PC-9 (cell line): ENCODE data around the gene KIF21B. TPM values are rescaled to one million over a fixed set of nuclear protein-coding genes. Genes with fewer than 3 reads are reported as not detected.

Experiments used
- Bru-seq: library from RNA; stranded (reverse); fragments of 400-500 nt; gene quantifications from one replicate; lab custom pipeline; 2021; lab: Mats Ljungman, UMichigan
- BruChase-seq, 2 experiments: library from RNA; stranded (reverse); fragments of 400-500 nt; gene quantifications; one replicate each; lab custom pipeline; 2021; lab: Mats Ljungman, UMichigan
- BruUV-seq: library from RNA; stranded (reverse); fragments of 400-500 nt; replicated peaks from 2 replicates; lab custom pipeline; 2021; lab: Mats Ljungman, UMichigan
- CTCF ChIA-PET: fragments of 300-600 bp; sonication (Branson Sonifier 250); formaldehyde crosslinking; loops from one replicate; lab custom pipeline; 2022; ENCODE audit warnings: antibody characterized with exemption; lab: Charles Lee
- POLR2A ChIA-PET: fragments of 300-600 bp; sonication (Branson Sonifier 250); formaldehyde crosslinking; loops from one replicate; lab custom pipeline; 2022; ENCODE audit warnings: antibody characterized with exemption; ENCODE audit not compliant: unreplicated experiment; lab: Charles Lee
- DNase-seq, 2 experiments: peaks; one replicate each; pipeline versions ENCODE4 v3.0.0 to v3.0.0-alpha.2; 2015 to 2022; ENCODE audit warnings: mixed read lengths in 1 of 2
- H2AFZ ChIP-seq: fragments of 200-600 bp; sonication (generic); 2 replicates; pipeline ENCODE4 v1.8.1; 2017; ENCODE audit warnings: antibody characterized with exemption
- H3F3A ChIP-seq: fragments of 200-600 bp; sonication (generic); 2 replicates; pipeline ENCODE4 v1.8.1; 2017; ENCODE audit warnings: antibody characterized with exemption, mild to moderate bottlenecking, low read depth; ENCODE audit not compliant: insufficient read depth
- H3K27ac ChIP-seq: fragments of 200-600 bp; sonication (generic); 2 replicates; pipeline ENCODE4 v1.6.1; 2016; ENCODE audit warnings: mixed run types
- H3K27me3 ChIP-seq: fragments of 200-600 bp; sonication (generic); 2 replicates; pipeline ENCODE4 v1.6.1; 2016; ENCODE audit warnings: low read depth, mixed run types; ENCODE audit not compliant: insufficient read depth
- H3K36me3 ChIP-seq: fragments of 200-600 bp; sonication (generic); 2 replicates; pipeline ENCODE4 v1.6.1; 2016; ENCODE audit warnings: low read depth, mixed run types
- H3K4me1 ChIP-seq: fragments of 200-600 bp; sonication (generic); replicated peaks from 2 replicates; pipeline ENCODE4 v1.6.1; 2016; ENCODE audit warnings: mixed run types; ENCODE audit not compliant: insufficient read depth
- H3K4me2 ChIP-seq: fragments of 200-600 bp; sonication (generic); 2 replicates; pipeline ENCODE4 v1.6.1; 2017; ENCODE audit warnings: mixed run types
- H3K4me3 ChIP-seq: fragments of 200-600 bp; sonication (generic); 2 replicates; pipeline ENCODE4 v1.6.1; 2016; ENCODE audit warnings: mixed run types
- H3K79me2 ChIP-seq: fragments of 200-600 bp; sonication (generic); 2 replicates; pipeline ENCODE4 v1.6.1; 2017; ENCODE audit warnings: low read depth, mixed run types
- H3K9me2 ChIP-seq: fragments of 200-600 bp; sonication (generic); 2 replicates; pipeline ENCODE4 v1.8.1; 2017; ENCODE audit warnings: mild to moderate bottlenecking; ENCODE audit not compliant: insufficient read depth
- H3K9me3 ChIP-seq: fragments of 200-600 bp; sonication (generic); 2 replicates; pipeline ENCODE4 v1.8.1; 2016; ENCODE audit warnings: low read depth; ENCODE audit not compliant: insufficient read depth
- H4K20me1 ChIP-seq: fragments of 200-600 bp; sonication (generic); 2 replicates; pipeline ENCODE4 v1.8.1; 2017; ENCODE audit not compliant: insufficient read depth
- EZH2 ChIP-seq: fragments of 200-600 bp; sonication (generic); IDR thresholded peaks from 2 replicates; pipeline ENCODE4 v1.8.0; 2017; ENCODE audit warnings: antibody characterized with exemption, low read depth
- intact Hi-C: fragments of 100-400 bp; cut with micrococcal nuclease; formaldehyde crosslinking; loops from one replicate; pipeline ENCODE4 v1.10.0; 2022; ENCODE audit not compliant: unreplicated experiment
- long read RNA-seq: library from polyadenylated mRNA; stranded (forward); transcript quantifications from one replicate; pipeline ENCODE4 v2.0.0, GENCODE V29; 2022
- total RNA-seq: library from RNA; stranded (reverse); gene quantifications from 2 replicates; pipeline ENCODE4 v1.2.3, GENCODE V29; 2021
- TF ChIP-seq, protein P1 (sequence below): fragments of 200-600 bp; sonication (generic); conservative IDR thresholded peaks from 2 replicates; pipeline ENCODE4 v1.6.1; 2017; ENCODE audit warnings: mixed run types, antibody characterized with exemption, mild to moderate bottlenecking, moderate library complexity

KIF21B gene, protein sequence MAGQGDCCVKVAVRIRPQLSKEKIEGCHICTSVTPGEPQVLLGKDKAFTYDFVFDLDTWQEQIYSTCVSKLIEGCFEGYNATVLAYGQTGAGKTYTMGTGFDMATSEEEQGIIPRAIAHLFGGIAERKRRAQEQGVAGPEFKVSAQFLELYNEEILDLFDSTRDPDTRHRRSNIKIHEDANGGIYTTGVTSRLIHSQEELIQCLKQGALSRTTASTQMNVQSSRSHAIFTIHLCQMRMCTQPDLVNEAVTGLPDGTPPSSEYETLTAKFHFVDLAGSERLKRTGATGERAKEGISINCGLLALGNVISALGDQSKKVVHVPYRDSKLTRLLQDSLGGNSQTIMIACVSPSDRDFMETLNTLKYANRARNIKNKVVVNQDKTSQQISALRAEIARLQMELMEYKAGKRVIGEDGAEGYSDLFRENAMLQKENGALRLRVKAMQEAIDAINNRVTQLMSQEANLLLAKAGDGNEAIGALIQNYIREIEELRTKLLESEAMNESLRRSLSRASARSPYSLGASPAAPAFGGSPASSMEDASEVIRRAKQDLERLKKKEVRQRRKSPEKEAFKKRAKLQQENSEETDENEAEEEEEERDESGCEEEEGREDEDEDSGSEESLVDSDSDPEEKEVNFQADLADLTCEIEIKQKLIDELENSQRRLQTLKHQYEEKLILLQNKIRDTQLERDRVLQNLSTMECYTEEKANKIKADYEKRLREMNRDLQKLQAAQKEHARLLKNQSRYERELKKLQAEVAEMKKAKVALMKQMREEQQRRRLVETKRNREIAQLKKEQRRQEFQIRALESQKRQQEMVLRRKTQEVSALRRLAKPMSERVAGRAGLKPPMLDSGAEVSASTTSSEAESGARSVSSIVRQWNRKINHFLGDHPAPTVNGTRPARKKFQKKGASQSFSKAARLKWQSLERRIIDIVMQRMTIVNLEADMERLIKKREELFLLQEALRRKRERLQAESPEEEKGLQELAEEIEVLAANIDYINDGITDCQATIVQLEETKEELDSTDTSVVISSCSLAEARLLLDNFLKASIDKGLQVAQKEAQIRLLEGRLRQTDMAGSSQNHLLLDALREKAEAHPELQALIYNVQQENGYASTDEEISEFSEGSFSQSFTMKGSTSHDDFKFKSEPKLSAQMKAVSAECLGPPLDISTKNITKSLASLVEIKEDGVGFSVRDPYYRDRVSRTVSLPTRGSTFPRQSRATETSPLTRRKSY (N-terminal part only)
- total RNA-seq = 1.9 and 3.7 TPM in 2 replicates
- Bru-seq, nascent RNA = percentile 33 among the genes with signal in this experiment
- BruChase-seq, experiment 1, labeled RNA remaining after a 2-hour chase = percentile 27 among the genes with signal in this experiment
- BruChase-seq, experiment 2, labeled RNA remaining after a 6-hour chase = percentile 43 among the genes with signal in this experiment
- long read RNA-seq, partial matches to known transcripts = 0 of 3 reads
- long read RNA-seq, other reads (novel, unspliced or antisense) = 3 of 3 reads

DNA sequence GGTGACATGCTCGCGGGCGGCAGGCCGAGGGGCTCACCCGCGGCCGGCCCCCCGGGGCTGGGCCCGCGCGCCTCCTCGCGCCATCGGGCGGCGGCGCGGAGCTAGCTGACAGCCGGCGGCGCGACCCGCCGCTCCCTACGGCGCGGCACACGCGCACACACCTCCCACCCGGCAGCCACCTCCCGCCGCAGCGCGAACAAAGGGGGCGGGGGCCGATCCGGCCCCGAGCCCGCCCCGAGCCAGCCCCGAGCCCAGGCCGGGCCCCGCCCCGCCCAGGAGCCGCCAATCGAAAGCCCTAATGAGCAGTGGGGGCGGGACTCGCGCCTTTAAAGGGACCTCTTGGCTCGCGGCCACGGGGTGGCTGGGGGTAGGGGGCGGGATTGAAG, at the start of gene KIF21B:
Gene KIF21B (minus strand): TSS at position 198 of the 386 bp plus-strand sequence. CDS start 331 bp downstream, outside the sequence.
- H3K27me3 ChIP-seq = no peaks in the 10 kb centered on the region
- H3K4me3 ChIP-seq = peak within 1 kb of the TSS; percentile 58
- H3K9me3 ChIP-seq = no peaks in the 10 kb centered on the region
- TF ChIP-seq EZH2 = no peak
- TF ChIP-seq, protein P1, sequence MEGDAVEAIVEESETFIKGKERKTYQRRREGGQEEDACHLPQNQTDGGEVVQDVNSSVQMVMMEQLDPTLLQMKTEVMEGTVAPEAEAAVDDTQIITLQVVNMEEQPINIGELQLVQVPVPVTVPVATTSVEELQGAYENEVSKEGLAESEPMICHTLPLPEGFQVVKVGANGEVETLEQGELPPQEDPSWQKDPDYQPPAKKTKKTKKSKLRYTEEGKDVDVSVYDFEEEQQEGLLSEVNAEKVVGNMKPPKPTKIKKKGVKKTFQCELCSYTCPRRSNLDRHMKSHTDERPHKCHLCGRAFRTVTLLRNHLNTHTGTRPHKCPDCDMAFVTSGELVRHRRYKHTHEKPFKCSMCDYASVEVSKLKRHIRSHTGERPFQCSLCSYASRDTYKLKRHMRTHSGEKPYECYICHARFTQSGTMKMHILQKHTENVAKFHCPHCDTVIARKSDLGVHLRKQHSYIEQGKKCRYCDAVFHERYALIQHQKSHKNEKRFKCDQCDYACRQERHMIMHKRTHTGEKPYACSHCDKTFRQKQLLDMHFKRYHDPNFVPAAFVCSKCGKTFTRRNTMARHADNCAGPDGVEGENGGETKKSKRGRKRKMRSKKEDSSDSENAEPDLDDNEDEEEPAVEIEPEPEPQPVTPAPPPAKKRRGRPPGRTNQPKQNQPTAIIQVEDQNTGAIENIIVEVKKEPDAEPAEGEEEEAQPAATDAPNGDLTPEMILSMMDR = no peak
- no peaks in the 10 kb centered on the region for H4K20me1 ChIP-seq
- POLR2A ChIA-PET = no interaction called here
- peaks cover 37% of the 10 kb centered on the region for H3K4me1 ChIP-seq
- intact Hi-C loops = no loop called here
- BruUV-seq = no TSS peak
- no peaks in the 10 kb centered on the region for H3K36me3 ChIP-seq
- H3F3A ChIP-seq = peaks cover 19% of the 10 kb centered on the region; the same call in 1 of the 2 replicates
- no peaks in the 10 kb centered on the region for H3K9me2 ChIP-seq
- no peak within 1 kb of the TSS for H2AFZ ChIP-seq
- H3K79me2 ChIP-seq = no peaks in the 10 kb centered on the region
- CTCF ChIA-PET = no interaction called here
- no peak within 1 kb of the TSS for H3K27ac ChIP-seq
- DNase-seq = peak; percentile 36 to 85
- H3K4me2 ChIP-seq = peak within 1 kb of the TSS; percentile 86

DNA sequence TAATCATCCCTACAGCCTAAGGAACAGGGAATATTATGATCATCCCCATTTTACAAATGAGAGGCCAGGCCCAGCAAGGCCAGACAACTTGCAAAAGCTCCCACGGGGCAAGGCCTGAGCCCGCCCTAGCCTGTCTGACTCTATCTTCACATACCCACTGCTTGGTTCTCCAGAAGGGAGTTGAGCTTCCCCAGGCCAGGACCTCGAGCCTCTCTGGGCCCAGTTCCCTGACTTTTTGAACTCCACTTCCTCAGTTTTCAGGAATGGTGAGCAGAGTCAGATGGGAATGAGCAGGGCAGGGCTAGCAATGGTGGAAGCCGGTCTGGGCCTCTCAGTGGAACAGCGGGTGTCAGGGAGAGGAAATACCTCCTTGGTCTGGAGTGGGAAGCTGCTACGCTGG, 49.4 kb upstream of the KIF21B start:
- BruUV-seq = no TSS peak
- no peaks in the 10 kb centered on the region for H4K20me1 ChIP-seq
- H3F3A ChIP-seq = no peaks in the 10 kb centered on the region
- TF ChIP-seq EZH2 = no peak
- TF ChIP-seq, protein P1 = no peak
- no peak overlapping the region for H3K27ac ChIP-seq
- H2AFZ ChIP-seq = no peak overlapping the region
- H3K4me2 ChIP-seq = no peak overlapping the region
- no peaks in the 10 kb centered on the region for H3K9me2 ChIP-seq
- H3K27me3 ChIP-seq = peaks cover 69% of the 10 kb centered on the region
- DNase-seq = no peak
- CTCF ChIA-PET = no interaction called here
- H3K79me2 ChIP-seq = no peaks in the 10 kb centered on the region
- H3K36me3 ChIP-seq = no peaks in the 10 kb centered on the region
- H3K4me3 ChIP-seq = no peak overlapping the region
- POLR2A ChIA-PET = interaction anchor here (0.5 kb wide), 1 partner anchor 154 kb away, joined by 3 read pairs; no protein-coding TSS in a partner anchor
- no peaks in the 10 kb centered on the region for H3K4me1 ChIP-seq
- no peaks in the 10 kb centered on the region for H3K9me3 ChIP-seq
- intact Hi-C loops = no loop called here
